ENCODE measurements around the gene ATXN10. TPM values are rescaled to one million over a fixed set of nuclear protein-coding genes. Genes with fewer than 3 reads are reported as not detected.

Gene ATXN10
- total and polyA plus RNA-seq, 11 donors: 55.0 to 192 (median 149) TPM

DNA sequence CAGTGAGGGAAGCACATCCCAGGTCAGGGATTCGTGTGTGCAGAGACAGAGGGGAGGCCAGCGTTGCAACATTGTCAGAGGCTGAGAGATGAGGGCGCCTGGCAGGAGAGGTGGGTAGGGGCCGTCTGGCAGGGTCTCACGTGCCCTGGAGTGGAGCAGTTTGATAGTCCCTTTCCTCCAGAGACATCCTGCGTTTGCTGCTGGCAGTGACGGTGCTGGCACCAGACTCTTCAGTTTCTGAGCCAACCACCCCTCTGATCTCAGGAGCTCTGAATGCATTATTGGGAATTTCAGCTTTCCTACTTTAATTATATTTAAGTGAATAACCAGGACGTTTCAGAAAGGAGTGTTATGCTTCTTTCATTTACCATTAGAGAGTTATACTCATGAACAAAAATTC is 168.8 kb downstream of the ATXN10 start:
- WGBS, 4 donors: 76 to 80% (median 77%) methylated on average over 8 of the region's 8 CpGs
- peaks cover 0 to 49% (median 36%) of the 10 kb centered on the region in 9 donors for H3K36me3 ChIP-seq
- TF ChIP-seq POLR2A (IDR thresholded peaks at IDR 0.05): no peak
- no peak for TF ChIP-seq CTCF (IDR thresholded peaks at IDR 0.05)
- H3K27me3 ChIP-seq: no peaks in the 10 kb centered on the region
- no peak for DNase-seq
- H3K9me3 ChIP-seq: no peaks in the 10 kb centered on the region
- peaks cover 0 to 14% (median 0%) of the 10 kb centered on the region in 12 donors for H3K4me1 ChIP-seq
- intact Hi-C loops (cut with DNase I): no loop called here
- no peak overlapping the region for H3K4me3 ChIP-seq
- H3K27ac ChIP-seq: no peak overlapping the region
- ATAC-seq: no peak

GRCh38 chr22:45842291-45842991 is 170.8 kb downstream of the ATXN10 start:
- Histone ChIP-seq H3K4me3 (no peak overlapping the region), H3K4me1 (peaks cover 0 to 14% (median 0%) of the 10 kb centered on the region in 12 donors), H3K27ac (no peak overlapping the region), H3K9me3 (no peaks in the 10 kb centered on the region), H3K36me3 (peaks cover 0 to 56% (median 36%) of the 10 kb centered on the region in 9 donors), H3K27me3 (no peaks in the 10 kb centered on the region)
- no peak for DNase-seq
- ATAC-seq: no peak
- TF ChIP-seq CTCF (IDR thresholded peaks at IDR 0.05) (no peak), POLR2A (IDR thresholded peaks at IDR 0.05) (no peak)
- 86 to 89% (median 88%) methylated on average over 12 of the region's 12 CpGs for WGBS, 4 donors
- intact Hi-C loops (cut with DNase I): no loop called here

- WGBS, 4 donors: 72 to 84% (median 78%) methylated on average over 7 of the region's 7 CpGs
- TF ChIP-seq POLR2A (IDR thresholded peaks at IDR 0.05): no peak
- TF ChIP-seq CTCF (IDR thresholded peaks at IDR 0.05): no peak
Observed at GRCh38 chr22:45843031-45843430, 171.4 kb downstream of the ATXN10 start.

DNA sequence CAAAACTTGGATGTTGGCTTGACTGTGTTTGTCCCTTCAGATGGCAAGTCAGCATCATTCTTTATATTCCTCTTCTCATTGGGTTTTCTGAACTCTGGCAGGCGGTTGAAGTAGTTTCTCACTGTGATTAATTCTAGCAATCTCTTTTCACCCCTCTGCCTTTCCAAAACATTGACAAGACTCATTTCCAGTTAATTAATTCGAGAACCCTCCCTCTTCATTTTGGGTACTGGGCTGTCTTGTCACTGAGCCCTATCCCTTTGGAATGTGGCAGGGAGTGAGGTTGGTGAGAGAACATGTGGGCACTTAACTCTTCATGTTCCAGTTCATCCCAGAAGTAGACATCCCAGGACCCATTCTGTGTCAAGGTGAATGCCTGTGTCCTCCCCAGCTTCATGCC is 172.4 kb downstream of the ATXN10 start:
- TF ChIP-seq POLR2A (IDR thresholded peaks at IDR 0.05) (no peak), CTCF (IDR thresholded peaks at IDR 0.05) (no peak)
- Histone ChIP-seq H3K27ac (no peak overlapping the region), H3K27me3 (no peaks in the 10 kb centered on the region), H3K4me3 (no peak overlapping the region), H3K9me3 (no peaks in the 10 kb centered on the region), H3K36me3 (peaks cover 0 to 61% (median 48%) of the 10 kb centered on the region in 9 donors), H3K4me1 (peaks cover 0 to 3% (median 0%) of the 10 kb centered on the region in 12 donors)
- WGBS, 4 donors: 67 to 81% (median 80%) methylated on average over 2 of the region's 2 CpGs
- intact Hi-C loops (cut with DNase I): no loop called here
- no peak for DNase-seq
- ATAC-seq: no peak

More at GRCh38 chr22:45843031-45843430, 171.4 kb downstream of the ATXN10 start:
- DNase-seq (no peak), ATAC-seq (no peak)
- no peak overlapping the region for H3K4me3 ChIP-seq
- peaks cover 0 to 56% (median 38%) of the 10 kb centered on the region in 9 donors for H3K36me3 ChIP-seq
- no peaks in the 10 kb centered on the region for H3K27me3 ChIP-seq
- peaks cover 0 to 12% (median 0%) of the 10 kb centered on the region in 12 donors for H3K4me1 ChIP-seq
- intact Hi-C loops (cut with DNase I): no loop called here
- H3K27ac ChIP-seq: no peak overlapping the region
- no peaks in the 10 kb centered on the region for H3K9me3 ChIP-seq
